Testis (tissue), 3 donors: ENCODE measurements around the gene SPOCD1. TPM values are rescaled to one million over a fixed set of nuclear protein-coding genes. Genes with fewer than 3 reads are reported as not detected.

Source experiments
- DNase-seq: peaks from one replicate; pipeline ENCODE4 v3.0.0-alpha.2; 2019
- H3K27ac ChIP-seq, 2 donors: fragments of 200-600 bp; sonication (generic); one replicate each; pipeline ENCODE4 v1.5.1; 2019
- H3K27me3 ChIP-seq: fragments of 200-600 bp; sonication (generic); one replicate; pipeline ENCODE4 v1.5.1; 2019
- H3K36me3 ChIP-seq: fragments of 200-600 bp; sonication (generic); one replicate; pipeline ENCODE4 v1.5.1; 2017; ENCODE audit warnings: low read depth; ENCODE audit errors: missing control alignments
- H3K4me1 ChIP-seq: fragments of 200-600 bp; sonication (generic); one replicate; pipeline ENCODE4 v1.5.1; 2019
- H3K4me3 ChIP-seq, 2 donors: fragments of 200-600 bp; sonication (generic); one replicate each; pipeline ENCODE4 v1.5.1; 2017 to 2019
- H3K9me3 ChIP-seq: fragments of 200-600 bp; sonication (generic); one replicate; pipeline ENCODE4 v1.5.1; 2017
- CTCF ChIP-seq, 3 experiments: fragments of 450-650 bp in 2 of 3; fragments of 200-600 bp in 1 of 3; sonication (generic) in 1 of 3; IDR thresholded peaks; one replicate each; pipeline ENCODE4 v1.5.1; 2016 to 2019; ENCODE audit warnings: antibody characterized with exemption in 3 of 3, mild to moderate bottlenecking in 2 of 3, moderate library complexity in 1 of 3
- POLR2A ChIP-seq: fragments of 450-650 bp; IDR thresholded peaks from one replicate; pipeline ENCODE4 v1.6.1; 2017; ENCODE audit warnings: antibody characterized with exemption, mild to moderate bottlenecking, moderate library complexity
- WGBS, 2 donors: methylation state at CpG; one replicate each; pipeline ENCODE4 v1.1.5; 2018; 5-methylcytosine and 5-hydroxymethylcytosine counted together
- intact Hi-C: fragments of 100-400 bp; cut with DNase I; formaldehyde crosslinking; loops from one replicate; pipeline ENCODE4 v1.15.1; 2023; ENCODE audit warnings: low total_unique reads
- polyA plus RNA-seq: library from polyadenylated mRNA; stranded (reverse); fragments of 350-450 nt; fragmentation: Illumina TruSeq; extraction: RNeasy Lipid Tissue Mini Kit (QIAGEN cat#74804); gene quantifications from one replicate; pipeline ENCODE4 v1.2.3, GENCODE V29; 2014; ENCODE audit warnings: low read depth, low replicate concordance; ENCODE audit not compliant: insufficient read depth
- total RNA-seq, 2 donors: library from RNA; depleted of rRNA; stranded (reverse); fragments of >200 nt; gene quantifications; one replicate each; pipeline ENCODE4 v1.2.3, GENCODE V29; 2016

SPOCD1 gene
- total and polyA plus RNA-seq, 3 donors from 2014 or later = 22.0 to 36.0 (median 32.0) TPM

DNA sequence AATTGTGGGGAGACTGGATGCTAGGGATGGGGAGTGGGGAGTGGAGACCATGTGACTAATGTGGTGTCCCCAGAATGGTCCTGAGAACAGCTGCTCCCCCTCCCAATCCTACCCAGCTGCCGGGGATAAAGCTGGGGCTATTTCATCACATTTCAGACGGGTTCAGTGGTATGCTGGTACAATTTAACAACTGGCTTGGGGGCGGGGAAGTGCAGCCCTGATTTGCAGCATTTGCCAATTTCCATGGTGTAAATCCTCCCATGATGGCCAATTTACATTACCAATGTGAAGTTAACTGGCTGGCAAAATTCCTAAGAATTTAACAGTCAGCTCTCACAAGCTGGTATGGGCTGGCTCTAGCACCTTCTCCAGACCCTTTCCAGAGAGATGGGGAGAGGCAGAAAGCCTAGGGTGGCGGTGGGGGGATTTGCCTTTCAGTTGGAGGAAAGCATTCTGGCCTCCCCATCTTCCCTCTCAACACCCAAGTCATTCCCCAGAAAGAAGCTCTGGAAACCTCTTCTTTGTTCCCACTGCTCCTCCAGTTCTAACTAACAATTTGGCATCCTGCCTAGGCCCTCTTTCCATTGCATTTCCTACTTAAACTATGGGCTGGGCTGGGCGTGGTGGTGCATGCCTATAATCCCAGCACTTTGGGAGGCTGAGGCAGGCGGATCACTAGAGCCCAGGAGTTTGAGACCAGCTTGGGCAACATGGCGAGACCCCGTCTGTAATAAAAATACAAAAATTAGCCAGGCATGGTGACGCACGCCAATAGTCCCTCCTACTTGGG lies 40.4 kb downstream of the SPOCD1 start:
- no peak for DNase-seq
- 78 to 87% methylated on average over 10 of the region's 10 CpGs for WGBS, 2 donors
- H3K9me3 ChIP-seq = no peaks in the 10 kb centered on the region
- peaks cover 13% of the 10 kb centered on the region for H3K4me1 ChIP-seq
- no peak overlapping the region for H3K4me3 ChIP-seq
- TF ChIP-seq POLR2A (no peak), CTCF (IDR thresholded peaks at IDR 0.05) (no peak)
- no peaks in the 10 kb centered on the region for H3K36me3 ChIP-seq
- intact Hi-C loops = no loop called here
- H3K27ac ChIP-seq = no peak overlapping the region
- H3K27me3 ChIP-seq = no peaks in the 10 kb centered on the region

- Histone ChIP-seq H3K27me3 (no peaks in the 10 kb centered on the region), H3K4me1 (peaks cover 13% of the 10 kb centered on the region), H3K4me3 (no peak overlapping the region), H3K36me3 (no peaks in the 10 kb centered on the region), H3K9me3 (no peaks in the 10 kb centered on the region), H3K27ac (no peak overlapping the region)
- intact Hi-C loops = no loop called here
- DNase-seq = no peak
- TF ChIP-seq POLR2A = no peak
- TF ChIP-seq CTCF (IDR thresholded peaks at IDR 0.05) = no peak
- WGBS, 2 donors = 90 to 92% methylated on average over 3 of the region's 3 CpGs
Measured at GRCh38 chr1:31774495-31774894, 41.3 kb downstream of the SPOCD1 start.

DNA sequence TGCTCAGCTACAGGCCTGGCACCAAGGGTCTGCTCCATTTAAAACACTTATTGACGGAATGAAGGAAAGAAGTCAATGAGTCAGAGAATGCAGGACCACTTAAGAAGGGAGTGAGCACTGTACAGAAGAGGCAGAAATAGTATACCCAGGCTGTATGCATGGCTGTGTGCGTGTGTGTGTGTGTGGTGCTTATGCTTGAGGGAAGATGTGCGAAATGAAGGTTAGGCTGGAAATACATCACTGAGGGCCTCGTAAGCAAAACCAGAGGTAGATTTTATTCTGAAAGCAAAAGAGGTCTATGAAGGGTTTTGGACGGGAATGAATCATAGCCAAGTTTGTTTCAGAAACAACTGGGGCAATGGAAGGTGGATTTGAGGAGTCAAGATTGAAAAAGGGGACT lies 42.0 kb downstream of the SPOCD1 start:
- H3K27me3 ChIP-seq = no peaks in the 10 kb centered on the region
- DNase-seq = no peak
- WGBS, 2 donors = 91 to 93% methylated on average over 5 of the region's 5 CpGs

DNA sequence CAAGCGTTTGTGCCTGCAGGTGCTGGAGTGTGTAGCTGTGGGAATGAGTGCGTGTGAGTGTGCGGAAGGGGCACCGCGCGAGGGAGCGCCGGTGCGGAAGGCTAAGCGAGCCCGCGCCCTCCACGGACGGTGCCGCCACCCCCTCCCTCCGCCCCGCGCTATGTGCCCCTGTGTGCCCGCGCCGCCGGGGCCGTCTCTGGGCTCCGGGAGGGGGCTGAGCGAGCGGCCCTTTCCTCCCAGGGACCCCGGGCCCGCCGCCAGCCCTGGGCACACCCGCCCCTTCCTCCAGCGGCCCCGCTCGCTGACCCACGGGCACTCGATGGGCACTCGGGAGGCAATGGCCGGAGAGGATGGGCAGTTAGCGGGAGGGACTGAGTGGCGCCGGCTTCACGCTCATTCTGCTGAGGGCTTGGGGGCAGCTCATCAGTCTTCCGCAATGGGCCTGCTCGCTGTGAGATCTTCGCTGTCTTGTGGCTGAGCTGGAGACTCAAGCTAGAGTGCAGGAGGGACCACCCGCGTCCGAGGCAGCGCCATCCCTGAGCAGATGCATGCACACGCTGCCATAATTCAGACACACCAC lies 43.1 kb downstream of the SPOCD1 start:
- no peaks in the 10 kb centered on the region for H3K9me3 ChIP-seq
- H3K27ac ChIP-seq = no peak overlapping the region
- peak overlapping the region in 1 of 2 donors; percentile 32 for H3K4me3 ChIP-seq
- H3K27me3 ChIP-seq = no peaks in the 10 kb centered on the region
- peaks cover 13% of the 10 kb centered on the region for H3K4me1 ChIP-seq
- no peaks in the 10 kb centered on the region for H3K36me3 ChIP-seq
- DNase-seq = no peak
- TF ChIP-seq POLR2A (no peak), CTCF (IDR thresholded peaks at IDR 0.05) (no peak)
- intact Hi-C loops = no loop called here
- WGBS, 2 donors = 12 to 29% methylated on average over 13 to 34 of the region's 49 CpGs

More for the DNA sequence above, 42.0 kb downstream of the SPOCD1 start:
- no peak overlapping the region for H3K27ac ChIP-seq
- H3K4me1 ChIP-seq = peaks cover 13% of the 10 kb centered on the region
- intact Hi-C loops = no loop called here
- H3K9me3 ChIP-seq = no peaks in the 10 kb centered on the region
- no peak overlapping the region for H3K4me3 ChIP-seq
- no peaks in the 10 kb centered on the region for H3K36me3 ChIP-seq
- TF ChIP-seq POLR2A = no peak
- no peak for TF ChIP-seq CTCF (IDR thresholded peaks at IDR 0.05)
